SH-SY5Y (cell line): ENCODE data around the gene CLEC2A.

ENCODE experiments used
- GATA2 ChIP-seq: IDR thresholded peaks from 2 replicates; pipeline ENCODE4 v1.6.1; 2011; ENCODE audit warnings: mild to moderate bottlenecking, low read depth, low read length
- GATA3 ChIP-seq: IDR thresholded peaks from 2 replicates; pipeline ENCODE4 v1.6.1; 2011; ENCODE audit warnings: low read depth, mild to moderate bottlenecking, low read length, moderate library complexity

- TF ChIP-seq GATA2 (no peak), GATA3 (no peak)
These were observed 21.3 kb downstream of the CLEC2A start for GRCh38 chr12:9910716-9911421.
